Gastroesophageal sphincter (tissue), 4 donors: ENCODE data around the gene SRPK1. TPM values are rescaled to one million over a fixed set of nuclear protein-coding genes. Genes with fewer than 3 reads are reported as not detected.

ENCODE experiments used
- ATAC-seq: fragments of 150-250 bp; one replicate; pipeline ENCODE4 v1.9.1; 2016; ENCODE audit warnings: mild to moderate bottlenecking, moderate library complexity
- H3K27ac ChIP-seq, 4 donors: fragments of 200-600 bp; sonication (generic) in 3 of 4; 1 replicate in 3 of 4; 2 replicates in 1 of 4; pipeline ENCODE4 v1.5.1; 2016 to 2019
- H3K27me3 ChIP-seq: fragments of 200-600 bp; sonication (generic); one replicate; pipeline ENCODE4 v1.5.1; 2019
- H3K36me3 ChIP-seq, 2 donors: fragments of 200-600 bp; sonication (generic); one replicate each; pipeline ENCODE4 v1.5.1; 2019; ENCODE audit warnings: control low read depth in 1 of 2
- H3K4me1 ChIP-seq, 3 donors: fragments of 200-600 bp; sonication (generic); 1 replicate in 2 of 3; 2 replicates in 1 of 3; pipeline ENCODE4 v1.5.1; 2016 to 2019; ENCODE audit warnings: control low read depth in 2 of 3
- H3K4me3 ChIP-seq, 2 donors: fragments of 200-600 bp; sonication (generic); one replicate each; pipeline ENCODE4 v1.5.1; 2019; ENCODE audit warnings: mild to moderate bottlenecking in 1 of 2, moderate library complexity in 1 of 2
- H3K9me3 ChIP-seq, 3 donors: fragments of 200-600 bp; sonication (generic); one replicate each; pipeline ENCODE4 v1.5.1; 2017 to 2019; ENCODE audit warnings: control low read depth in 2 of 3
- CTCF ChIP-seq, 4 experiments: fragments of 200-600 bp in 2 of 4; fragments of 450-650 bp in 2 of 4; sonication (generic) in 1 of 4; IDR thresholded peaks; one replicate each; pipeline ENCODE4 v1.5.1; 2017 to 2019; ENCODE audit warnings: antibody characterized with exemption in 4 of 4, mild to moderate bottlenecking in 2 of 4, moderate library complexity in 2 of 4
- EP300 ChIP-seq: sonication (generic); formaldehyde crosslinking; IDR thresholded peaks from one replicate; pipeline ENCODE4 v1.6.1; 2017; ENCODE audit warnings: antibody characterized with exemption, mild to moderate bottlenecking
- POLR2A ChIP-seq, 2 donors: fragments of 450-650 bp; IDR thresholded peaks; one replicate each; pipeline ENCODE4 v1.6.1; 2017; ENCODE audit warnings: antibody characterized with exemption in 2 of 2, mild to moderate bottlenecking in 2 of 2, moderate library complexity in 1 of 2
- POLR2AphosphoS5 ChIP-seq: sonication (generic); formaldehyde crosslinking; IDR thresholded peaks from one replicate; pipeline ENCODE4 v1.6.1; 2017; ENCODE audit warnings: antibody characterized with exemption
- WGBS, 2 donors: methylation state at CpG; one replicate each; pipeline ENCODE4 v1.1.5; 2018; ENCODE audit warnings: low coverage in 1 of 2; 5-methylcytosine and 5-hydroxymethylcytosine counted together
- total RNA-seq, 4 donors: library from RNA; depleted of rRNA; stranded (reverse); fragments of >200 nt; gene quantifications; one replicate each; pipeline ENCODE4 v1.1.0, GENCODE V29; 2016

The SRPK1 gene
- total RNA-seq, 4 donors from 2014 or later, result 32.2 to 45.0 (median 37.4) TPM

GRCh38 chr6:35897486-35897885, 23.4 kb downstream of the SRPK1 start:
- H3K9me3 ChIP-seq, result no peaks in the 10 kb centered on the region
- no peak overlapping the region for H3K27ac ChIP-seq
- 97 to 100% methylated on average over 1 to 4 of the region's 4 CpGs for WGBS, 2 donors
- H3K4me3 ChIP-seq, result no peak overlapping the region
- H3K27me3 ChIP-seq, result no peaks in the 10 kb centered on the region
- no peaks in the 10 kb centered on the region for H3K4me1 ChIP-seq
- TF ChIP-seq EP300 (no peak), POLR2A (IDR thresholded peaks at IDR 0.05) (no peak), CTCF (IDR thresholded peaks at IDR 0.05) (no peak), POLR2AphosphoS5 (no peak)
- H3K36me3 ChIP-seq, result no peaks in the 10 kb centered on the region
- no peak for ATAC-seq

GRCh38 chr6:35897036-35897435, 23.9 kb downstream of the SRPK1 start:
- no peak overlapping the region for H3K4me3 ChIP-seq
- no peak overlapping the region for H3K27ac ChIP-seq
- H3K9me3 ChIP-seq, result no peaks in the 10 kb centered on the region
- TF ChIP-seq CTCF (IDR thresholded peaks at IDR 0.05) (no peak), POLR2A (IDR thresholded peaks at IDR 0.05) (no peak)
- ATAC-seq, result no peak
- no peaks in the 10 kb centered on the region for H3K36me3 ChIP-seq
- no peaks in the 10 kb centered on the region for H3K27me3 ChIP-seq
- 88 to 93% methylated on average over 3 of the region's 3 CpGs for WGBS, 2 donors
- no peaks in the 10 kb centered on the region for H3K4me1 ChIP-seq

GRCh38 chr6:35896228-35896627, 24.7 kb downstream of the SRPK1 start:
- 89 to 92% methylated on average over 1 of the region's 1 CpG for WGBS, 2 donors
- H3K36me3 ChIP-seq, result no peaks in the 10 kb centered on the region
- H3K4me1 ChIP-seq, result no peaks in the 10 kb centered on the region
- no peak for TF ChIP-seq POLR2AphosphoS5
- TF ChIP-seq POLR2A (IDR thresholded peaks at IDR 0.05), result no peak
- no peak for TF ChIP-seq EP300
- no peak for TF ChIP-seq CTCF (IDR thresholded peaks at IDR 0.05)
- no peak overlapping the region for H3K4me3 ChIP-seq
- no peaks in the 10 kb centered on the region for H3K9me3 ChIP-seq
- H3K27me3 ChIP-seq, result no peaks in the 10 kb centered on the region
- no peak overlapping the region for H3K27ac ChIP-seq
- ATAC-seq, result no peak

- H3K36me3 ChIP-seq, result no peaks in the 10 kb centered on the region
- H3K27me3 ChIP-seq, result no peaks in the 10 kb centered on the region
- 93% methylated on average over 3 of the region's 3 CpGs; no CpG with 5 or more reads in 1 of the 2 donors for WGBS, 2 donors
- no peaks in the 10 kb centered on the region for H3K4me1 ChIP-seq
- no peak overlapping the region for H3K4me3 ChIP-seq
- TF ChIP-seq CTCF (IDR thresholded peaks at IDR 0.05), result no peak
- H3K9me3 ChIP-seq, result no peaks in the 10 kb centered on the region
- no peak overlapping the region for H3K27ac ChIP-seq
- no peak for ATAC-seq
These were observed 25.3 kb downstream of the SRPK1 start for GRCh38 chr6:35895560-35895959.

GRCh38 chr6:35894776-35895175, 26.1 kb downstream of the SRPK1 start:
- Histone ChIP-seq H3K27me3 (no peaks in the 10 kb centered on the region), H3K9me3 (no peaks in the 10 kb centered on the region), H3K27ac (no peak overlapping the region), H3K4me3 (no peak overlapping the region), H3K4me1 (no peaks in the 10 kb centered on the region), H3K36me3 (peaks cover 0 to 6% of the 10 kb centered on the region in 2 donors)
- WGBS, 2 donors, result 81 to 83% methylated on average over 1 to 2 of the region's 2 CpGs
- TF ChIP-seq POLR2A (IDR thresholded peaks at IDR 0.05) (no peak), CTCF (IDR thresholded peaks at IDR 0.05) (no peak), POLR2AphosphoS5 (no peak), EP300 (no peak)
- ATAC-seq, result no peak
